GM06990 (cell line): Measurements from ENCODE around the gene DMC1.

Experiments used
- DNase-seq: peaks from one replicate; pipeline ENCODE4 v3.0.0-alpha.2; 2011; ENCODE audit not compliant: insufficient read length; ENCODE audit errors: extremely low read depth
- H3K27me3 ChIP-seq: replicated peaks from 2 replicates; pipeline ENCODE4 v1.6.0; 2011; ENCODE audit warnings: low read length; ENCODE audit not compliant: control insufficient read depth, insufficient read depth
- H3K36me3 ChIP-seq: 2 replicates; pipeline ENCODE4 v1.5.1; 2011; ENCODE audit warnings: low read length; ENCODE audit not compliant: control insufficient read depth, insufficient read depth
- H3K4me3 ChIP-seq: replicated peaks from 2 replicates; pipeline ENCODE4 v1.5.1; 2011; ENCODE audit warnings: low read depth, mild to moderate bottlenecking, control low read depth, low read length
- TF ChIP-seq, protein P1 (sequence below): IDR thresholded peaks from 2 replicates; pipeline ENCODE4 v1.5.1; 2011; ENCODE audit warnings: low read length, control low read depth, mild to moderate bottlenecking, inconsistent platforms; ENCODE audit not compliant: insufficient read depth, poor library complexity, severe bottlenecking

The DMC1 gene

DNA sequence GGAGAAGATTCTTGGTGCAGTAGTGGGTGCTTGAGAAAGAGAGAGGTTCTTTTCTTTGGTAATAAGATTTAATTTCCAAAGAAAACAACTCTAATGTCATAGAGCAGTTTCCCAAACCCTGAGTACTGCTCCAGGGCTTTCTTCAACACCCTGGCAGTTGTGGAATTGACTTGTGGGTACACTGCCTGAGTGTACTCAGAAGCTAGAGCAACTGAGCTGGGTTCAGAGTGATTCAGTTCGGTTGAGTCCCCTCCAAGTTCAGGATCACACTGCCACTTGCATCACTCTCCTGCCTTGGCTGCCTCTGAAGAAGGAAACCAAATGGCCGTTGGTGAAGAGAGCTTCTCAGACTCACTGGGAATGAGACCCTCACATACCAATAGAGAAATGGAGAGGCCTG lies 5.3 kb downstream of the DMC1 start:
- Histone ChIP-seq H3K27me3 (no peaks in the 10 kb centered on the region), H3K4me3 (no peak overlapping the region), H3K36me3 (no peaks in the 10 kb centered on the region)
- no peak for DNase-seq
- TF ChIP-seq, protein P1, sequence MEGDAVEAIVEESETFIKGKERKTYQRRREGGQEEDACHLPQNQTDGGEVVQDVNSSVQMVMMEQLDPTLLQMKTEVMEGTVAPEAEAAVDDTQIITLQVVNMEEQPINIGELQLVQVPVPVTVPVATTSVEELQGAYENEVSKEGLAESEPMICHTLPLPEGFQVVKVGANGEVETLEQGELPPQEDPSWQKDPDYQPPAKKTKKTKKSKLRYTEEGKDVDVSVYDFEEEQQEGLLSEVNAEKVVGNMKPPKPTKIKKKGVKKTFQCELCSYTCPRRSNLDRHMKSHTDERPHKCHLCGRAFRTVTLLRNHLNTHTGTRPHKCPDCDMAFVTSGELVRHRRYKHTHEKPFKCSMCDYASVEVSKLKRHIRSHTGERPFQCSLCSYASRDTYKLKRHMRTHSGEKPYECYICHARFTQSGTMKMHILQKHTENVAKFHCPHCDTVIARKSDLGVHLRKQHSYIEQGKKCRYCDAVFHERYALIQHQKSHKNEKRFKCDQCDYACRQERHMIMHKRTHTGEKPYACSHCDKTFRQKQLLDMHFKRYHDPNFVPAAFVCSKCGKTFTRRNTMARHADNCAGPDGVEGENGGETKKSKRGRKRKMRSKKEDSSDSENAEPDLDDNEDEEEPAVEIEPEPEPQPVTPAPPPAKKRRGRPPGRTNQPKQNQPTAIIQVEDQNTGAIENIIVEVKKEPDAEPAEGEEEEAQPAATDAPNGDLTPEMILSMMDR: no peak

DNA sequence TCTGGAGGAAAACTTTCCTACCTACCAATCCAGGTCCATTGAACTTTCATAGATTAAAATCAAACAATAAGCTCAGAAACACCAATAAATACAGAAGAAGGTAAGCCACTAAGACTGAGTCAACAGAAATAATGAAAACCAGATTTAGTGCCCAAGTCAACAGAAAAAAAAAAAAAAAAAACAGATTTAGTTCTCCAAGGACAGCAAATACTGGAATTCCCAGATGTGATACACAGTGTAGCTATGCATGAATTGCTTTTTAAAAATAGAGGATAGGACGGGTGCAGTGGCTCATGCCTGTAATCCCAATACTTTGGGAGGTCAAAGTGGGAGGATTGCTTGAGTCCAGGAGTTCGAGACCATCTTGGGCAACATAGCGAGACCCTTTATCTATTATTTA lies 15.7 kb downstream of the DMC1 start:
- TF ChIP-seq, protein P1: no peak
- Histone ChIP-seq H3K27me3 (no peaks in the 10 kb centered on the region), H3K4me3 (no peak overlapping the region), H3K36me3 (no peaks in the 10 kb centered on the region)
- no peak for DNase-seq

DNA sequence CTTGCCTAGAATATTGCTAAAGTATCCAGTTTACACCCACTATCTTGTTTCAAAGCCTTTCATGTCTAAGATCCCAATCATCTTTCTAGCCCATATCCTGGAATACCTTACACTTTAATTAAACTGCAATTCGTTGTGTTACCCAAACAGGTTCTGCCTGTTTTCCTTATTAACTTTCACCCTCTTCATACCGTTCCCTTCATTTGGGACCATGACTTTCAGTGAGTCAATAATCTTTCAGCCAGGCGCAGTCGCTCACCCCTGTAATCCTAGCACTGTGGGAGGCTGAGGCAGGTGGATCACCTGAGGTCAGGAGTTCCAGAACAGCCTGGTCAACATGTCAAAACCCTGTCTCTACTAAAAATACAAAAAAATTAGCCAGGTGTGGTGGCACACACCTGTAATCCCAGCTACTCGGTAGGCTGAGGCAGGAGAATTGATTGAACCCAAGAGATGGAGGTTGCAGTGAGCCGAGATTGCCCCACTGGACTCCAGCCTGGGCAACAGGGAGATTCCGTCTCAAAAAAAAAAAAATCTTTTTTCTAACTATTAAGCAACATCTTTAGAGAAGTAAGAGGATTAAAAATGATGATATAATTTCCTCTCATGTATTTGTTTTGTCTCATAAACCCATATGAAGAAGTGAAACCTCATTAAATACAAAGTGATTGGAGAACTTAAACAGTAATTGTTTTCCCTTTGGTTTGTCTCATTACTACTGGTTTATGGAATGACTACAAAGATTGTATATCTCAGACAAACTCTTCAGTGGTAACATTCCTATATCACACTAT lies 20.7 kb downstream of the DMC1 start:
- Histone ChIP-seq H3K36me3 (no peaks in the 10 kb centered on the region), H3K27me3 (no peaks in the 10 kb centered on the region), H3K4me3 (no peak overlapping the region)
- DNase-seq: peak; percentile 28
- TF ChIP-seq, protein P1: no peak

DNA sequence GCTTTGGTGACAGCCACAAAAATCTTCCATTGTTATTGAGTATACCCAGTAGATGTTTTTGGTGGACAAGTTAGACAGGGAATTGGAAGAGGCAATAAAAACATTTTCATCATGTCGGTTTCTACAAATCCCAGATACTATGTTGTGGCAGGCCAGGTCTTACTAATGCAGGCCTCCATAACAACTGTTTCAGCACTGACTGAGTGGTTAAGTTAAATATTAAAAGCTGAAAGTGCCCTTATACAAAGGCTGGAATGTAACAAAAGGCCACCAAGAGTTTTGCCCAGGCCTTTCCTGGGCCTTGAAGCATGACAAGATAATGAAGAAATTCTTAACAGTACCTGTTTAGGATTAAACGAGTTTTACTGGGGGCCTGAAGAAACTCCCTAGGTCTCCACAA lies 29.3 kb downstream of the DMC1 start:
- TF ChIP-seq, protein P1: no peak
- Histone ChIP-seq H3K36me3 (no peaks in the 10 kb centered on the region), H3K27me3 (no peaks in the 10 kb centered on the region), H3K4me3 (no peak overlapping the region)
- no peak for DNase-seq

DNA sequence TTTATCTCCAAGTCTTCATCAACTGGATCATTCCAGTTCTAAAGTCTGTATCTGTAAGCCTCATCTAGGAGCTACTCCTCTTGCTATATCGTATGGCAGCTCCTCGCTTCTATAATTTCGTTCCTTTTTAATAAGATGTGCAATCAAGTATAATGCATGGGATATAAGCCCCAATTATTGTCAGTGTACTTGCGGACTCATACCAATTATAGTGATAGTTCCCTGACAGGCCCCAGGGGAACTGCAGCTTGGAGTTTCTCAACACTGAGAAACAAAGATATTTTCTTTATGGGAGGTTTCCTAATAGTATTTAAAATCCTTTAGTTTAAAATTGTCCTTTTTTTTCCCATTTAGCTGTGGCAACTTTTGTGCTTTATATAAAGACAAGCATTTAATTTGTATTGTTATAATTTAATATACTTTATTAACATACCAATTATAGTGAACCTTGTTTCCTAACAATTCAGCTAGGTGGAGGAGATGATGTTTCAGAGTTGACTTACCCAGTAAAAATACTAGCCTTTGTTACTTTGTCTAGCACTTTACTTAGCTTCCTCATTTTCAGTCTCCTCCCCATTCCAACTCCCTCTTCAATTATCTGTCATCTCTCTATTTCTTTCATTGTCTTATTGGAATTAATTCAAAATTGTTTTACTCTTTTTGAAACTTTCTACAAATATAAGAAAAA lies 38.6 kb downstream of the DMC1 start:
- TF ChIP-seq, protein P1: no peak
- no peaks in the 10 kb centered on the region for H3K36me3 ChIP-seq
- no peak for DNase-seq

More for the DNA sequence above, 38.6 kb downstream of the DMC1 start:
- no peak overlapping the region for H3K4me3 ChIP-seq
- H3K27me3 ChIP-seq: no peaks in the 10 kb centered on the region
